NCI-H82 treated with DMSO at 0.1 percent for 48 hours (cell line): Measurements from ENCODE around the gene NEU1.
"Not testable (repeated sequence)": the region's sequence is repeated elsewhere in the genome, so short reads cannot be mapped to it uniquely, and the experiment has no call there.

Experiments
- DNase-seq: peaks from one replicate; lab custom pipeline; 2025; ENCODE audit not compliant: unreplicated experiment; lab: John Stamatoyannopoulos, UW

NEU1 gene

GRCh38 chr6:31844507-31844906 is 18.1 kb downstream of the NEU1 start:
- DNase-seq = no peak

GRCh38 chr6:31842053-31842452 is 20.6 kb downstream of the NEU1 start:
- DNase-seq = no peak

GRCh38 chr6:31839779-31840126 is 22.9 kb downstream of the NEU1 start:
- not testable (repeated sequence) for DNase-seq

GRCh38 chr6:31838968-31839367 is 23.7 kb downstream of the NEU1 start:
- DNase-seq = no peak

GRCh38 chr6:31838114-31838553 is 24.5 kb downstream of the NEU1 start:
- DNase-seq = not testable (repeated sequence)

- no peak for DNase-seq
Observed at GRCh38 chr6:31837369-31838113, 25.1 kb downstream of the NEU1 start.

- no peak for DNase-seq
Observed at GRCh38 chr6:31836474-31837368, 25.9 kb downstream of the NEU1 start.

GRCh38 chr6:31836047-31836473 is 26.6 kb downstream of the NEU1 start:
- DNase-seq = no peak

GRCh38 chr6:31834367-31835250 is 28.0 kb downstream of the NEU1 start:
- DNase-seq = peak; percentile 70

GRCh38 chr6:31831350-31832215 is 31.0 kb downstream of the NEU1 start:
- DNase-seq = no peak

GRCh38 chr6:31830886-31831335 is 31.7 kb downstream of the NEU1 start:
- DNase-seq = no peak

- DNase-seq = peak; percentile 45
Observed at GRCh38 chr6:31829633-31830283, 32.9 kb downstream of the NEU1 start.

- peak; percentile 100 for DNase-seq
Observed at GRCh38 chr6:31827286-31828079, 35.1 kb downstream of the NEU1 start, which contains the start of gene HSPA1B. HSPA1B (plus strand) TSS chr6:31827738; CDS start chr6:31827951, 213 bp downstream.

- DNase-seq = no peak
Observed at GRCh38 chr6:31826793-31827285, 35.8 kb downstream of the NEU1 start.

GRCh38 chr6:31825553-31825952 is 37.1 kb downstream of the NEU1 start:
- DNase-seq = no peak

GRCh38 chr6:31823592-31824196 is 38.9 kb downstream of the NEU1 start:
- DNase-seq = not testable (repeated sequence)

- DNase-seq = no peak
Observed at GRCh38 chr6:31822036-31822821, 40.4 kb downstream of the NEU1 start.
